ENCODE data around the gene SCD5.

SCD5 gene

DNA sequence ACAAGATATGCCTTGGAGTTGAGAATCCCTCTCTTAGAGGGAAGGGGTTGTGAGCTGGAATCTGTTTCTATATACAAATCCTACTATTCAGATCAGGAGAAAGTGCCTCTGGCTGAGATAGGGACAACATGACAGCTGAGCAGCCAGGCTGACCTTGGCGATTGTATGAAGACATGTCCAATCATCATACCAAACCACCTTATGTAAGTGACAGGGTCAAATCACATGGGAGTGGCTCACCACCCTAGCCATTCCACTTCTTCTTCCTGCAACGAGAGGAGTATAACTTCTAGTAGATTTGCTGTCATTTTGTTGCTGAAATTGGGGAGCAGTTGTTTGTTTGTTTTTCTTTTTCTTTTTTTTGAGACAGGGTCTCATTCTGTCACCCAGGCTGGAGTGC is 188.6 kb downstream of the SCD5 start:
- Histone ChIP-seq H2BK120ac (ENCODE audit: low read depth, low read length) (no peak overlapping the region), H3K79me1 (ENCODE audit: low read depth, low read length) (no peaks in the 10 kb centered on the region), H3K27ac (replicated peaks; ENCODE audit: low read length) (no peak overlapping the region), H3K23ac (ENCODE audit: low read depth, low read length, poor library complexity) (no peak overlapping the region), H3K36me3 (replicated peaks in 1 of 2; ENCODE audit: control insufficient read depth in 2 of 2, insufficient read depth in 2 of 2, low read length in 2 of 2) (no peaks in the 10 kb centered on the region), H3K4me2 (ENCODE audit: insufficient read depth, low read length, poor library complexity, severe bottlenecking) (no peak overlapping the region), H3K27me3 (ENCODE audit: control insufficient read depth in 3 of 3, insufficient read depth in 3 of 3, low read depth in 1 of 3, low read length in 3 of 3) (peaks cover 0 to 4% (median 0%) of the 10 kb centered on the region in 3 experiments), H2AFZ (ENCODE audit: low read length) (no peak overlapping the region), H3K4ac (ENCODE audit: low read length) (no peak overlapping the region), H3K14ac (ENCODE audit: low read length) (no peak overlapping the region), H3K4me1 (ENCODE audit: control insufficient read depth in 2 of 2, insufficient read depth in 1 of 2, low read depth in 1 of 2, low read length in 2 of 2) (peaks cover 2 to 12% of the 10 kb centered on the region in 2 donors), H2BK5ac (ENCODE audit: low read length) (no peak overlapping the region), H4K8ac (ENCODE audit: low read depth, low read length) (no peak overlapping the region), H2BK15ac (ENCODE audit: low read length) (no peak overlapping the region), H3K18ac (ENCODE audit: low read length) (no peak overlapping the region), H3K9ac (ENCODE audit: low read depth, low read length, poor library complexity) (no peak overlapping the region), H2BK12ac (ENCODE audit: low read length) (no peak overlapping the region), H2AK5ac (ENCODE audit: low read depth, low read length) (no peak overlapping the region), H3K4me3 (ENCODE audit: low read length in 2 of 2) (no peak overlapping the region), H3K9me3 (replicated peaks in 1 of 2; ENCODE audit: control insufficient read depth in 2 of 2, insufficient read depth in 1 of 2, low read depth in 1 of 2, low read length in 2 of 2) (no peaks in the 10 kb centered on the region), H4K91ac (ENCODE audit: low read depth, low read length, poor library complexity) (no peak overlapping the region)
- no CpG with 5 or more reads among the region's 2 CpGs for WGBS, 2 donors (ENCODE audit: extremely low coverage in 2 of 2, insufficient read length in 2 of 2, insufficient replicate concordance in 1 of 2)
- no peak for DNase-seq (ENCODE audit: low spot score)

GRCh38 chr4:82606622-82607021 is 192.0 kb downstream of the SCD5 start:
- no peak overlapping the region for H3K18ac ChIP-seq (ENCODE audit: low read length)
- H3K4me3 ChIP-seq (ENCODE audit: low read length in 2 of 2), result no peak overlapping the region
- H2BK12ac ChIP-seq (ENCODE audit: low read length), result no peak overlapping the region
- H2AK5ac ChIP-seq (ENCODE audit: low read depth, low read length), result no peak overlapping the region
- H3K9me3 ChIP-seq (replicated peaks in 1 of 2; ENCODE audit: control insufficient read depth in 2 of 2, insufficient read depth in 1 of 2, low read depth in 1 of 2, low read length in 2 of 2), result no peaks in the 10 kb centered on the region
- no peaks in the 10 kb centered on the region for H3K79me1 ChIP-seq (ENCODE audit: low read depth, low read length)
- H2BK120ac ChIP-seq (ENCODE audit: low read depth, low read length), result no peak overlapping the region
- no peak overlapping the region for H4K91ac ChIP-seq (ENCODE audit: low read depth, low read length, poor library complexity)
- no peak overlapping the region for H3K23ac ChIP-seq (ENCODE audit: low read depth, low read length, poor library complexity)
- WGBS, 2 donors (ENCODE audit: extremely low coverage in 2 of 2, insufficient read length in 2 of 2, insufficient replicate concordance in 1 of 2), result no CpG with 5 or more reads among the region's 7 CpGs
- no peak for DNase-seq (ENCODE audit: low spot score)
- H3K4me1 ChIP-seq (ENCODE audit: control insufficient read depth in 2 of 2, insufficient read depth in 1 of 2, low read depth in 1 of 2, low read length in 2 of 2), result peaks cover 2 to 4% of the 10 kb centered on the region in 2 donors
- H2BK5ac ChIP-seq (ENCODE audit: low read length), result no peak overlapping the region
- no peak overlapping the region for H3K27ac ChIP-seq (replicated peaks; ENCODE audit: low read length)
- H3K9ac ChIP-seq (ENCODE audit: low read depth, low read length, poor library complexity), result no peak overlapping the region
- no peak overlapping the region for H4K8ac ChIP-seq (ENCODE audit: low read depth, low read length)
- H2AFZ ChIP-seq (ENCODE audit: low read length), result no peak overlapping the region
- peaks cover 0 to 4% (median 0%) of the 10 kb centered on the region in 3 experiments for H3K27me3 ChIP-seq (ENCODE audit: control insufficient read depth in 3 of 3, insufficient read depth in 3 of 3, low read depth in 1 of 3, low read length in 3 of 3)
- no peak overlapping the region for H2BK15ac ChIP-seq (ENCODE audit: low read length)
- no peak overlapping the region for H3K14ac ChIP-seq (ENCODE audit: low read length)
- H3K4ac ChIP-seq (ENCODE audit: low read length), result no peak overlapping the region
- H3K36me3 ChIP-seq (replicated peaks in 1 of 2; ENCODE audit: control insufficient read depth in 2 of 2, insufficient read depth in 2 of 2, low read length in 2 of 2), result no peaks in the 10 kb centered on the region
- no peak overlapping the region for H3K4me2 ChIP-seq (ENCODE audit: insufficient read depth, low read length, poor library complexity, severe bottlenecking)

GRCh38 chr4:82604522-82604921 is 194.1 kb downstream of the SCD5 start:
- no peaks in the 10 kb centered on the region for H3K4me1 ChIP-seq (ENCODE audit: control insufficient read depth in 2 of 2, insufficient read depth in 1 of 2, low read depth in 1 of 2, low read length in 2 of 2)

DNA sequence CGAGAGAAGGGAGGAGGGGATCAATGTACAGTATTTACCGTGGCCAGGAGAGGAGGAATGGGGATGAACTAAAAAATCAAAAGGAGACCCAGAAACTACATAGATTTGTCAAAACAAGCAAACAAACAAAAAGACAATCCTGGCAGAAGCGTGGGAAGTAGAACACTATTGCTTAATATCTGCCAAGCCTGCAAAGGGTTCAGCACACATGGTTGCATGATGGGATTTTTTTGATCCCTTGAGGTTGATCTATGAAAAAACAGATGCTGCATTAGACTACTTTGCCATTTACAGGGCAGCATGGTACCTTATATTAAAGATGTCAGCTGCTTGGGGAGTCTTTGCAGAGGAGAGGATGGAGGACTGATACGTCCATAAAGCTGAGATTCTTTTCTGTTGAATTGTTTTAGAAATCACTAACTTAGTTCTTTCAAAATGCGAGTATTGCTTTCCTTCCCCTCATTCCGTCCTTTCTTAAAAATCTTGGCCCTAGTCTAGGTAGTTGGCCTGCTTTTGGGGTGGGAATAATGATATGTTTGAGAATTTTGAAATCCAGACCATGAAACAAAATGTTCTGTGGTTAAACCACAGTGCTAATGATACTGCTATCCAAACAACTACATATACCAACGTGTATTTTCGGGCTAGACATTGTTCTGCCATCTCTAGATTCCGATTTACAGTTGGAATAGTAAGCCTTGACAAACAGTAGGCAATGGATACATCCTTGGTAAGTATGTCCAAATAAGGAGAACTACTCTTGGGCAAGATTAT is 197.2 kb downstream of the SCD5 start:
- Histone ChIP-seq H3K14ac (ENCODE audit: low read length) (no peak overlapping the region), H3K27ac (replicated peaks; ENCODE audit: low read length) (no peak overlapping the region), H3K4ac (ENCODE audit: low read length) (no peak overlapping the region), H2BK15ac (ENCODE audit: low read length) (no peak overlapping the region), H2BK12ac (ENCODE audit: low read length) (no peak overlapping the region), H3K23ac (ENCODE audit: low read depth, low read length, poor library complexity) (no peak overlapping the region), H2AK5ac (ENCODE audit: low read depth, low read length) (no peak overlapping the region), H3K36me3 (replicated peaks in 1 of 2; ENCODE audit: control insufficient read depth in 2 of 2, insufficient read depth in 2 of 2, low read length in 2 of 2) (no peaks in the 10 kb centered on the region), H2BK120ac (ENCODE audit: low read depth, low read length) (no peak overlapping the region), H3K4me3 (ENCODE audit: low read length in 2 of 2) (no peak overlapping the region), H3K4me1 (ENCODE audit: control insufficient read depth in 2 of 2, insufficient read depth in 1 of 2, low read depth in 1 of 2, low read length in 2 of 2) (no peaks in the 10 kb centered on the region), H4K91ac (ENCODE audit: low read depth, low read length, poor library complexity) (no peak overlapping the region), H3K18ac (ENCODE audit: low read length) (no peak overlapping the region), H2BK5ac (ENCODE audit: low read length) (no peak overlapping the region), H4K8ac (ENCODE audit: low read depth, low read length) (no peak overlapping the region), H2AFZ (ENCODE audit: low read length) (no peak overlapping the region), H3K4me2 (ENCODE audit: insufficient read depth, low read length, poor library complexity, severe bottlenecking) (no peak overlapping the region), H3K79me1 (ENCODE audit: low read depth, low read length) (no peaks in the 10 kb centered on the region), H3K9me3 (replicated peaks in 1 of 2; ENCODE audit: control insufficient read depth in 2 of 2, insufficient read depth in 1 of 2, low read depth in 1 of 2, low read length in 2 of 2) (no peaks in the 10 kb centered on the region), H3K9ac (ENCODE audit: low read depth, low read length, poor library complexity) (no peak overlapping the region), H3K27me3 (ENCODE audit: control insufficient read depth in 3 of 3, insufficient read depth in 3 of 3, low read depth in 1 of 3, low read length in 3 of 3) (peaks cover 0 to 20% (median 0%) of the 10 kb centered on the region in 3 experiments)
- WGBS, 2 donors (ENCODE audit: extremely low coverage in 2 of 2, insufficient read length in 2 of 2, insufficient replicate concordance in 1 of 2), result no CpG with 5 or more reads among the region's 9 CpGs
- no peak for DNase-seq (ENCODE audit: low spot score)

More at GRCh38 chr4:82604522-82604921, 194.1 kb downstream of the SCD5 start:
- no CpG with 5 or more reads among the region's 1 CpG for WGBS, 2 donors (ENCODE audit: extremely low coverage in 2 of 2, insufficient read length in 2 of 2, insufficient replicate concordance in 1 of 2)
- no peak for DNase-seq (ENCODE audit: low spot score)
- Histone ChIP-seq H3K9ac (ENCODE audit: low read depth, low read length, poor library complexity) (no peak overlapping the region), H3K27me3 (ENCODE audit: control insufficient read depth in 3 of 3, insufficient read depth in 3 of 3, low read depth in 1 of 3, low read length in 3 of 3) (peaks cover 0 to 8% (median 0%) of the 10 kb centered on the region in 3 experiments), H2BK12ac (ENCODE audit: low read length) (no peak overlapping the region), H3K79me1 (ENCODE audit: low read depth, low read length) (no peaks in the 10 kb centered on the region), H3K18ac (ENCODE audit: low read length) (no peak overlapping the region), H3K36me3 (replicated peaks in 1 of 2; ENCODE audit: control insufficient read depth in 2 of 2, insufficient read depth in 2 of 2, low read length in 2 of 2) (no peaks in the 10 kb centered on the region), H3K4me2 (ENCODE audit: insufficient read depth, low read length, poor library complexity, severe bottlenecking) (no peak overlapping the region), H3K4me3 (ENCODE audit: low read length in 2 of 2) (no peak overlapping the region), H4K91ac (ENCODE audit: low read depth, low read length, poor library complexity) (peak overlapping the region; percentile 42), H3K27ac (replicated peaks; ENCODE audit: low read length) (no peak overlapping the region), H2BK15ac (ENCODE audit: low read length) (no peak overlapping the region), H2BK5ac (ENCODE audit: low read length) (no peak overlapping the region), H2BK120ac (ENCODE audit: low read depth, low read length) (no peak overlapping the region), H3K23ac (ENCODE audit: low read depth, low read length, poor library complexity) (no peak overlapping the region), H3K9me3 (replicated peaks in 1 of 2; ENCODE audit: control insufficient read depth in 2 of 2, insufficient read depth in 1 of 2, low read depth in 1 of 2, low read length in 2 of 2) (no peaks in the 10 kb centered on the region), H3K14ac (ENCODE audit: low read length) (no peak overlapping the region), H4K8ac (ENCODE audit: low read depth, low read length) (no peak overlapping the region), H3K4ac (ENCODE audit: low read length) (no peak overlapping the region), H2AK5ac (ENCODE audit: low read depth, low read length) (no peak overlapping the region), H2AFZ (ENCODE audit: low read length) (no peak overlapping the region)

Measured in neuronal stem cell (in vitro differentiated cells).